Stimulated activated CD4-positive, alpha-beta T cell treated with anti-CD3 and anti-CD28 coated beads, Interleukin-1b, Interleukin-23, amount 100 ng/mL, for 4 hours (primary cell): ENCODE results near the gene SYCE3.
"Not testable (repeated sequence)": the region's sequence is repeated elsewhere in the genome, so short reads cannot be mapped to it uniquely, and the experiment has no call there.

Source experiments
- DNase-seq, 2 donors: peaks; one replicate each; pipeline ENCODE4 v3.0.0-alpha.2; 2020; ENCODE audit warnings: low read depth in 2 of 2

The SYCE3 gene

GRCh38 chr22:50562523-50563412, at the start of gene SYCE3:
Gene SYCE3, minus strand, starts transcription at chr22:50562919. Its CDS starts 6,514 bp downstream, at chr22:50556405.
- peak; percentile 97 to 98 for DNase-seq

DNA sequence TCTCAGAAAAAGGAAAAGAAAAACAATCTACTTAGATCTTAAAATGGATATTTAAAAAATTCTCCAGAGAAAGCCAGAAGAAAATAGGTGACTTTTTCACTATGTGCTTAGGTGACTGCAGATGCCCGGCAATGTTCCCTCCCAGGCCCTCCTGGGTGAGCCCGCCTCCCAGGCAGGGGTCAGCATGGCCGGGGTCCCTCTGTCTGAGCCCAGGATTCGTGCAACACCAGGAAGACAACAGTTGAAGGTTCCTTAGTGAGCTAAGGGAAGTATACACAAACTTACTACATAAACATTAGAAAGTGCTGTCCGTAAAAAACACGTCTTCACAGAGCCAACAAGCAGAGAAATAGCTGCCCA, 49.4 kb upstream of the SYCE3 start:
- DNase-seq = no peak

GRCh38 chr22:50611341-50612060, 48.8 kb upstream of the SYCE3 start:
- DNase-seq = no peak

- no peak for DNase-seq
Observed at GRCh38 chr22:50610581-50610980, 47.9 kb upstream of the SYCE3 start.

DNA sequence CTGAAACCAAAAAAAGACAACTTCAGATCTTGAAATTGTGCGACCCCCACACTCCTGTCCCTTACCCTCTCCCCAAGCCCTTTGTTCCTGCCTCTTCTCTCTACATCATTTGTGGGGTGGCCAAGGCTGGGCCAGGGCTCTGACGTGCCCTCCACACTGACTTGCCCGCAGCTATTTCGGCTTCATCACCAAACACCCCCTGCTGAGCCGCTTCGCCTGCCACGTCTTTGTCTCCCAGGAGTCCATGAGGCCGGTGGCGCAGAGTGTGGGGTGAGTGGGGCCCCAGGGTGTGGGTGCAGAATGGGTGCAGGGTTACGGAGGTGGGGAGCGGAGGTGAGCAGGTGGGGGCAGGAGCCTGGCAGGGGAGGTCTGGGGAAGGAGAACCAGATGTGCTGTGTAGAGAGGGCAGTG, 47.3 kb upstream of the SYCE3 start:
- DNase-seq = no peak

- DNase-seq = no peak
Observed at GRCh38 chr22:50609599-50609998, 46.9 kb upstream of the SYCE3 start.

- DNase-seq = no peak
Observed at GRCh38 chr22:50608996-50609395, 46.3 kb upstream of the SYCE3 start.

- not testable (repeated sequence) for DNase-seq
Observed at GRCh38 chr22:50608058-50608840, 45.5 kb upstream of the SYCE3 start.

DNA sequence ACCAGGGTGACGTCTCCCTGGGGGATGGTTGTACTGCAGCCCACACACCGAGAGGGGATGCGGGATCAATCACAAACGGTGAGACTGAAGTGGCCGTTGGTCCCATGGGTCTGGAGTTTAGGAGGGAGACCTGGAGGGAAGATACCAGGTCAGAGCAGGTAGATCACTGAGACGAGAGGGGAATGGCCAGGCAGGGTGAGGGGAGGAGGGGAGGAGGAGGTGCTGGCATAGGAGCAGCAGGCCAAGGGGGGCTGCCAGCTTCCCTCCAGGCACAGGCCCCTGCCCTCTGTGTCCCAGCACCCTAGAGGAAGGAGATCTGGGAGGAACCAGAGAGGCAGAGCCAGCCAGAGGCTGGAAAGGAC, 44.9 kb upstream of the SYCE3 start:
- DNase-seq = no peak

DNA sequence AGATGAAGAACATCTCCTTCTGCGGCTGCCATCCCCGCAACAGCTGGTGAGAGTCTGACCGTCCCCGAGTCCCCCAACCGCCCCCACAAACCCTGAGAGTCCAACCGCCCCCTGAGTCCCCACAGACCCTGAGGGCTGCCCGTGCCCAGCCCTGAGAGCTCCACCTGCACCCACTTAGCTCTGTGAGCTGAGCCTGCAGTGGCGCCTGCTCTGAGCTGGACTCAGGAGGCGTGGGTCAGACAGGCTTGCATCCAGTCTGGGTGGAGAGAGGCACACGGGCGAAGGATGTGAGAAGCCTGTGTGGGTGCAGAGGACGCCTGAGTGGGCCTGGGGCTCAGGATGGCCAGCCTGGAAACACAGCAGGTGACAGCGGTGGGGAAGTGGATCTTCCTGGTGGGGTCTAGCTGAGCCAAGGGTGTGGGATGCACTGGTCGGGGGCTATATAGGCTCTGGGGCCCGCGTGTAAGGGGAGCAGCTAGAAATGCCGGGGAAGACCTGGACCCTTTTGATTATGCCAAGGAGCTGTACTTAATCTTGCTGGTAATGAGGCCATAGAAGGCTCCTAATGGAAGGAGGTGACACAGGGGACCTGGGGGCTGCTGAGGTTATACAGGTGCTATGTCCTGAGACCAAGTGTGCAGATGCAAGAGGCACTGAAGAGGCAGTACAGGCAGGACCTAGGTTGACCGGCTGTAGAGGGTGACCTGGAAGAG, 44.4 kb upstream of the SYCE3 start:
- no peak for DNase-seq

DNA sequence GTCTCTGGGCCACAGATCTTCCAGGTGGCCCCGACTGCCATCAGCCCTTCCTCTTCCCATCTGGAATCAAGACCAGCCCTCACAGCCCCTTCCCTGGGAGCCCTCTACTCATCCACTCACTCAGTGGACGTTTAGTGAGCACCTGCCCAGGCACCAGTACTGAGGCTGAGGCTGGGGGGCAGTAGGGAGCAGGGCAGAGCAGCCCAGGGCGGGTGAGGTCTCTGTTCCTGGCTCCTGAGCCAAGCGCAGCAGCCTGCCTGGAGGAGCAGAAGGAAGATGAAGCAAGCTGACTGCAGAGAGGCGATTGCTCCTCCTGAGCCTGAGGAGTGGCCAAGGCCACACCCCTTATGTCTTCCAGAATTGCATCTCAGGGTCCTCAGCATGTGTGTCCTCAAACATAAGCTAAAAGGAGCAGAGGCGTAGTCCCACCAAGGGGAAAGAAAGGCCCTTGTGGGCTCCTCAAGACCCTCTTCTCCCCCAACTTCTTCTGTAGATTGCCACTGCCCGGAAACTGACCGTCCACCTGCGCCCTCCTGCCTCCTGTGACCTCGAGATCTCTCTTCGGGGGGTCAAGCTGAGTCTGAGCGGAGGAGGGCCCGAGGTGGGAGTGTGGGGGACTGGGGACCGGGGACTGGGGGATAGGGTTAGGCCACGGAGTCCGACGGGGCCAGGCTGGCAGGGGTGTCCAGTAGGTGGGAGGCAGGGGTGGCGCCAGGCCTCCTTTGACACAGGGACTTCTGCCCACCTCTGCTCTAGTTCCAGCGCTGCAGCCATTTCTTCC, 43.6 kb upstream of the SYCE3 start:
- DNase-seq = no peak

- no peak for DNase-seq
Observed at GRCh38 chr22:50605613-50606074, 42.9 kb upstream of the SYCE3 start.

DNA sequence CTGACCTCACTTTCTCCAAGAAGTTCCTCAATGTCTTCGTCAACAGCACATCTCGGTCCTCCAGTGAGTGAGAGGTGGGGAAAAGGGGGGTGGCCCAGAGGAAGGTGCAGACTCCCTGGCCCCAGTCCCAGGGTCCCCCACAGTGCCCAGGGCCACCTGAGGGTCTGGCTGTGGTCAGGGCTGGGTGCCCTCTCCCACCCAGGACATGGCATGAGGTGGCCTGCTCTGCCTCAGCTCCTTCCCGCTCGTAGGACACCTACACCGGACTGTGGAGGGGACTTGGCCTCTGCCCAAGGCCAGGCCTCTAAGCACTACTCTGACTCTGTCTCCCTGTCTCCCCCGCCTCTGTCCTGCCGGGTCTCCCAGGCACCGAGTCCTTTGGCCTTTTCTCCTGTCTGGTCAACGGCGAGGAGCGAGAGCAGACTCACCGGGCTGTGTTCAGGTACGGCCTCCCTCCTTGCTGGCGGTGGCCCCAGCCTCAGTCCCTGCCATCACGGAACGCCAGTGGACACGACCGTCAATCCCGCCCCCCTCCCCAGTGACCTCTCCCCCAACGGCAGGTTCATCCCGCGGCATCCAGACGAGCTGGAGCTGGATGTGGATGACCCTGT, 42.4 kb upstream of the SYCE3 start:
- no peak for DNase-seq

GRCh38 chr22:50604256-50605001, 41.7 kb upstream of the SYCE3 start:
- no peak for DNase-seq

- no peak for DNase-seq
Observed at GRCh38 chr22:50603511-50604255, 41.0 kb upstream of the SYCE3 start.

GRCh38 chr22:50602338-50602700, 39.6 kb upstream of the SYCE3 start:
- no peak for DNase-seq

DNA sequence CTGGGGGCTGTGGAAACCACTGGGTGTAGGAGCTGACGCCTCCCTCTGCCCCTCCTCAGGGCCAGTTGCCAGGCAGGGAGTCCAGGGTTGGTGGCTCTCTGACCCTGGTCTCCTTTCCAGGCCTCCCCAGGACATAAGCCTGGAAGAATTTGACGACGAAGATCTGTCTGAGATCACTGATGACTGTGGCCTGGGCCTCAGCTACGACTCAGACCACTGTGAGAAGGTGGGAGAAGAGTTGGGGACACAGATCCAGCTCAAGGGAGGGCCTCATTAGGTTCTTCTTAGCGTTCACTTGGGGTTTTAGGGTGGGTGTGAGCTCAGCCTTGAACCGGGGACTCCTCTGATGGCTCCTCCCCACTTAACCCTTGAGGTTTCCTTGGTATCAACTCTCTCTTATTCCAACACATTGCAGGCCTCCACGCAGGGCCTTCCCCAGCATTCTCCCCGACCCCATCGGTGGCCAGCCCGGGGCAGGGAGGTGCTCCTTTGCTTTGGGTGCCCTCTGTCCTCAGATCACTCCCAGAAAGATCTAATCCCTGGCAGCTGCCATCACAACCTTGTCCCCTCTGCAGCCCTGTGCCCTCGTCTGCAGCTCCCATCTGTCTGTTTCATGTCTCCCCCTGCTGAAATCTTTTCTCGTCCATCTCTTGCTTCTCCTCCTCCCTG, 39.1 kb upstream of the SYCE3 start:
- DNase-seq = no peak

DNA sequence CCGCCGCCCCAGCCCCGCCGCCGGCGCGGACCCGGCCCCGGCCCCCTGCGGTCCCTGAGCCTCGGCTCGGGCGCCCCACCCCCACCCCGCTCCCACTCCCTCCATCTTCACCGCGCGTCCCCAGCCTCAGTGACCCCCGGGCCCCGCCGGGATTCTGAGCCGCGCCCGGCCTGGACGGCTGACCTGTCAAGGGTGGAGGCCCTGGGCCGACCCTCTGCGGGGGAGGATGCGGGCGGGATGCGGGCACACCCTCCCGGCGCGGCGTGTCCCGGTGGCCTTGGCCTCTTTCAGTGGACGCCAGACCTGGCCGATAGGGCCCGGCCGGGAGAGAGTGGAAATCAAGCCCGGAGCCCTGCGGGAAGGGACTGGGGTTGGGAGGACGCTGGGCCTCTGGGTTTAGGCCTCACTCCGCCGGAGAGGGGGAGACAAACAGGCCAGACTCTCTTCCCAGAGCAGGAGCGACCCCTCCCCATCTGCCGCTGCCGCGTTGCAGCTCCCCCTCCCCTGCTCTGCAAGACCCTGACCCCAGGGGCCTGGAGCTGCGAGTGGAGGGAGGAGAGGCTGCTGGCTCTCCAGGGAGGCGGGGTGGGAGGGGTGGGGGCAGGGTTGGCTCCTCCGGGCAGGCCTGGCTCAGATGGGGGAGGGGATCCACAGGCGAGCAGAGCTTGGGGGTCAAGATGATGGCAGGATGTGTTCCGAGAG, 38.4 kb upstream of the SYCE3 start:
- no peak for DNase-seq
